Transverse colon (tissue), 4 donors: ENCODE data around the gene GRIP1.

Experiments used
- EP300 ChIP-seq: sonication (generic); formaldehyde crosslinking; IDR thresholded peaks from one replicate; pipeline ENCODE4 v1.6.1; 2017; ENCODE audit warnings: antibody characterized with exemption, low read depth
- POLR2A ChIP-seq: fragments of 450-650 bp; IDR thresholded peaks from one replicate; pipeline ENCODE4 v1.6.1; 2016; ENCODE audit warnings: antibody characterized with exemption, mild to moderate bottlenecking, moderate library complexity
- POLR2AphosphoS5 ChIP-seq, 3 donors: sonication (generic); formaldehyde crosslinking; IDR thresholded peaks; one replicate each; pipeline ENCODE4 v1.6.1; 2016; ENCODE audit warnings: antibody characterized with exemption in 3 of 3
- TF ChIP-seq, protein P1 (sequence below), 5 experiments: fragments of 200-600 bp in 3 of 5; fragments of 450-650 bp in 2 of 5; sonication (generic) in 3 of 5; IDR thresholded peaks; 1 replicate in 2 of 5; 2 replicates in 3 of 5; pipeline ENCODE4 v1.5.1; 2016 to 2017; ENCODE audit warnings: antibody characterized with exemption in 5 of 5, inconsistent platforms in 3 of 5, mild to moderate bottlenecking in 2 of 5, moderate library complexity in 1 of 5

DNA sequence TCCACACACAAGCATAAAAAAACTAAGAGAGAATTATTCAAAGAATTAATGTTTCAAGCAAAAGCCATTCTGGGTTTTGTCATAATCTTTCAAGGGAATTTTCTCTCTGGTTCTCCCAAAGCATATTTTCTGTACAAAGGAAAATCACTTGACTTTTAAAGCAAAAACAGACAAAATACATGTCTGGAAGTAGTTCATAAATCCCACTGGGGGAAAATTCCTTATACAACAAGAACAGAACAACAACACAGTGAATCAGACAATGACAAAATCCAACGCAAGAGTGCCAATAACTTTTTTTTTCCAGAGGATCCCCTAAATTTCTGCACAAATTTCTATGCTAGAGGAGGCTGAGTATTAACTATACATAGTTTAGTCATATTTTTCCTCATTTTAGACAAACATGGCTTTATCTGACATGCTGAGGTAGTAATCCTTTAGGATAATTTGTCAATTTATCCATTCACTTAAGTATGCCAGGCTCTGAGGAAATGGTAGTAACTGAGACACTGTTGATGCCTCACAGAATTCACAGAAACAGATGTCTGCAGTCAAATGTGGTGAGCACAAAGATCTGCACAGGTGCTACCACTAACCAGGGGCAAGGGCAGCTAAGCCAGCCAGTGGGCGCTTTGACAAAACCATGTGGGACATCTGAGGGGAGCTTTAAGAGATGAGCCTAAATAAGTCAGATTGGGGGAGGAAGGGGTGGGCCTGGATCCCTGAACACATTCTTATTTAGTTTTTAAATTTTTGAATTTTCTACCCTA is 38.0 kb downstream of the GRIP1 start:
- TF ChIP-seq, protein P1, sequence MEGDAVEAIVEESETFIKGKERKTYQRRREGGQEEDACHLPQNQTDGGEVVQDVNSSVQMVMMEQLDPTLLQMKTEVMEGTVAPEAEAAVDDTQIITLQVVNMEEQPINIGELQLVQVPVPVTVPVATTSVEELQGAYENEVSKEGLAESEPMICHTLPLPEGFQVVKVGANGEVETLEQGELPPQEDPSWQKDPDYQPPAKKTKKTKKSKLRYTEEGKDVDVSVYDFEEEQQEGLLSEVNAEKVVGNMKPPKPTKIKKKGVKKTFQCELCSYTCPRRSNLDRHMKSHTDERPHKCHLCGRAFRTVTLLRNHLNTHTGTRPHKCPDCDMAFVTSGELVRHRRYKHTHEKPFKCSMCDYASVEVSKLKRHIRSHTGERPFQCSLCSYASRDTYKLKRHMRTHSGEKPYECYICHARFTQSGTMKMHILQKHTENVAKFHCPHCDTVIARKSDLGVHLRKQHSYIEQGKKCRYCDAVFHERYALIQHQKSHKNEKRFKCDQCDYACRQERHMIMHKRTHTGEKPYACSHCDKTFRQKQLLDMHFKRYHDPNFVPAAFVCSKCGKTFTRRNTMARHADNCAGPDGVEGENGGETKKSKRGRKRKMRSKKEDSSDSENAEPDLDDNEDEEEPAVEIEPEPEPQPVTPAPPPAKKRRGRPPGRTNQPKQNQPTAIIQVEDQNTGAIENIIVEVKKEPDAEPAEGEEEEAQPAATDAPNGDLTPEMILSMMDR (IDR thresholded peaks at IDR 0.05): no peak
- TF ChIP-seq EP300: no peak
- no peak for TF ChIP-seq POLR2A
- TF ChIP-seq POLR2AphosphoS5 (IDR thresholded peaks at IDR 0.05): no peak
